Hepatocyte (in vitro differentiated cells): ENCODE results near the gene GLCCI1. TPM values are rescaled to one million over a fixed set of nuclear protein-coding genes. Genes with fewer than 3 reads are reported as not detected.

Source experiments
- DNase-seq: peaks from one replicate; pipeline ENCODE4 v3.0.0-alpha.2; 2016; ENCODE audit warnings: low spot score
- H2AFZ ChIP-seq: fragments of 200-600 bp; sonication (generic); 2 replicates; pipeline ENCODE4 v1.6.0; 2016; ENCODE audit warnings: antibody characterized with exemption, mild to moderate bottlenecking
- H3K27ac ChIP-seq: fragments of 200-600 bp; sonication (generic); 2 replicates; pipeline ENCODE4 v1.5.1; 2016; ENCODE audit warnings: mild to moderate bottlenecking
- H3K27me3 ChIP-seq: fragments of 200-600 bp; sonication (generic); 2 replicates; pipeline ENCODE4 v1.6.1; 2016
- H3K36me3 ChIP-seq: fragments of 200-600 bp; sonication (generic); replicated peaks from 2 replicates; pipeline ENCODE4 v1.5.1; 2016; ENCODE audit warnings: low read depth; ENCODE audit not compliant: insufficient read depth
- H3K4me1 ChIP-seq: fragments of 200-600 bp; sonication (generic); 2 replicates; pipeline ENCODE4 v1.5.1; 2016; ENCODE audit warnings: mild to moderate bottlenecking, moderate library complexity; ENCODE audit not compliant: insufficient read depth
- H3K4me2 ChIP-seq: fragments of 200-600 bp; sonication (generic); 2 replicates; pipeline ENCODE4 v1.6.0; 2016
- H3K4me3 ChIP-seq: fragments of 200-600 bp; sonication (generic); 2 replicates; pipeline ENCODE4 v1.5.1; 2016; ENCODE audit warnings: mild to moderate bottlenecking
- H3K79me2 ChIP-seq: fragments of 200-600 bp; sonication (generic); 2 replicates; pipeline ENCODE4 v1.6.0; 2017; ENCODE audit warnings: mild to moderate bottlenecking
- H3K9me2 ChIP-seq: fragments of 200-600 bp; sonication (generic); replicated peaks from 2 replicates; pipeline ENCODE4 v1.6.0; 2017; ENCODE audit warnings: mild to moderate bottlenecking; ENCODE audit not compliant: insufficient read depth
- H3K9me3 ChIP-seq: fragments of 200-600 bp; sonication (generic); 2 replicates; pipeline ENCODE4 v1.5.1; 2016; ENCODE audit warnings: low read depth, mild to moderate bottlenecking
- H4K20me1 ChIP-seq: fragments of 200-600 bp; sonication (generic); 2 replicates; pipeline ENCODE4 v1.6.0; 2016; ENCODE audit warnings: mild to moderate bottlenecking; ENCODE audit not compliant: insufficient read depth, poor library complexity, severe bottlenecking
- EZH2 ChIP-seq: fragments of 200-600 bp; sonication (generic); IDR thresholded peaks from 2 replicates; pipeline ENCODE4 v1.6.1; 2016; ENCODE audit warnings: antibody characterized with exemption, mild to moderate bottlenecking, borderline replicate concordance
- EZH2phosphoT487 ChIP-seq: fragments of 200-600 bp; sonication (generic); IDR thresholded peaks from one replicate; pipeline ENCODE4 v1.6.1; 2018; ENCODE audit warnings: antibody characterized with exemption, mild to moderate bottlenecking, low read depth, moderate library complexity; ENCODE audit not compliant: unreplicated experiment, severe bottlenecking
- WGBS: methylation state at CpG from one replicate; pipeline ENCODE4 v1.1.6; 2016; ENCODE audit warnings: low lambda C conversion rate; ENCODE audit errors: missing lambda C conversion rate; 5-methylcytosine and 5-hydroxymethylcytosine counted together
- polyA plus RNA-seq: library from polyadenylated mRNA; unstranded; fragments of >200 nt; fragmentation: Nextera tagmentation; extraction: Ambion mirVana; gene quantifications from 2 replicates; pipeline ENCODE4 v1.2.1, GENCODE V29; 2016
- total RNA-seq: library from RNA; depleted of rRNA; stranded (reverse); fragments of >200 nt; gene quantifications from 2 replicates; pipeline ENCODE4 v1.2.3, GENCODE V29; 2014
- TF ChIP-seq, protein P1 (sequence below): fragments of 200-600 bp; sonication (generic); IDR thresholded peaks from 2 replicates; pipeline ENCODE4 v1.5.1; 2016; ENCODE audit warnings: antibody characterized with exemption, mild to moderate bottlenecking; ENCODE audit not compliant: poor library complexity

The GLCCI1 gene
- total and polyA plus RNA-seq, 2 experiments from 2014 or later: 15.7 to 21.4 TPM

DNA sequence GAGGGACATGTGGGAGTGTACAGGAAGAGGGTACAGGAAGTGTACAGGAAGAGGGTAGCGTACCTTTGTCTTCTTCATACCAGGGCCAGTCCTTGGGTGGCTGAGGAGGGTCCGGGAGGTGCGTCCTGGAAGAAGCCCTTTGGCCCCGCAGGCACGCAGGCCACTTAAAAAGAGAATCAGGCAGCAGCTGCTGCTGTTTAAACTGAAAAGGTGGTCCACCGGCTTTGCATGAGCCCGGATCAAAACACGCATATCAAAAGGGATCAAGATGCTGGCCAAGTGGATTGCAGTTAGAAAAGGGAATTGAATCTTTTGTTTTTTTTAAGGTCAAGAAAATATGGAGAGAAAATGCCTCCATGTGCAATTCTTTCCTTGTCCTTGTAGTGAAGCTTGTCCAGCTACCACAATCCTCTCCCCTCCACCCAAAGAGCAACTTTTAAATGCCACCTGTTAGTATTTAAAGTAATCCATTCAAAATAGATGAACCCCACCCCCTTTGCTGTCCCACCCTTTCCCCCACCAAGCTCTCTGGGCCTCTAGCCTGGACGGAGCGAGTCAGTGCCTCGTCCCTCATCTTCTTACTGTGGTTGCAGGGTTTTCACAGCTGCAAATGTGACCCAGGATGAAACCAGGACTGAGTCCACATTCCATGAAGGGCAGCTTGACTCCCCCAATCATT, 142.8 kb downstream of the GLCCI1 start:
- 84% methylated on average over 11 of the region's 11 CpGs for WGBS
- H3K27me3 ChIP-seq: no peaks in the 10 kb centered on the region
- no peaks in the 10 kb centered on the region for H3K4me1 ChIP-seq
- no peak overlapping the region for H2AFZ ChIP-seq
- H3K4me3 ChIP-seq: no peak overlapping the region
- no peaks in the 10 kb centered on the region for H3K9me3 ChIP-seq
- no peaks in the 10 kb centered on the region for H3K36me3 ChIP-seq
- no peaks in the 10 kb centered on the region for H3K79me2 ChIP-seq
- TF ChIP-seq, protein P1, sequence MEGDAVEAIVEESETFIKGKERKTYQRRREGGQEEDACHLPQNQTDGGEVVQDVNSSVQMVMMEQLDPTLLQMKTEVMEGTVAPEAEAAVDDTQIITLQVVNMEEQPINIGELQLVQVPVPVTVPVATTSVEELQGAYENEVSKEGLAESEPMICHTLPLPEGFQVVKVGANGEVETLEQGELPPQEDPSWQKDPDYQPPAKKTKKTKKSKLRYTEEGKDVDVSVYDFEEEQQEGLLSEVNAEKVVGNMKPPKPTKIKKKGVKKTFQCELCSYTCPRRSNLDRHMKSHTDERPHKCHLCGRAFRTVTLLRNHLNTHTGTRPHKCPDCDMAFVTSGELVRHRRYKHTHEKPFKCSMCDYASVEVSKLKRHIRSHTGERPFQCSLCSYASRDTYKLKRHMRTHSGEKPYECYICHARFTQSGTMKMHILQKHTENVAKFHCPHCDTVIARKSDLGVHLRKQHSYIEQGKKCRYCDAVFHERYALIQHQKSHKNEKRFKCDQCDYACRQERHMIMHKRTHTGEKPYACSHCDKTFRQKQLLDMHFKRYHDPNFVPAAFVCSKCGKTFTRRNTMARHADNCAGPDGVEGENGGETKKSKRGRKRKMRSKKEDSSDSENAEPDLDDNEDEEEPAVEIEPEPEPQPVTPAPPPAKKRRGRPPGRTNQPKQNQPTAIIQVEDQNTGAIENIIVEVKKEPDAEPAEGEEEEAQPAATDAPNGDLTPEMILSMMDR: no peak
- no peak for TF ChIP-seq EZH2phosphoT487
- TF ChIP-seq EZH2: no peak
- H3K9me2 ChIP-seq: no peaks in the 10 kb centered on the region
- no peak for DNase-seq
- no peak overlapping the region for H3K4me2 ChIP-seq
- H4K20me1 ChIP-seq: no peaks in the 10 kb centered on the region
- H3K27ac ChIP-seq: no peak overlapping the region

DNA sequence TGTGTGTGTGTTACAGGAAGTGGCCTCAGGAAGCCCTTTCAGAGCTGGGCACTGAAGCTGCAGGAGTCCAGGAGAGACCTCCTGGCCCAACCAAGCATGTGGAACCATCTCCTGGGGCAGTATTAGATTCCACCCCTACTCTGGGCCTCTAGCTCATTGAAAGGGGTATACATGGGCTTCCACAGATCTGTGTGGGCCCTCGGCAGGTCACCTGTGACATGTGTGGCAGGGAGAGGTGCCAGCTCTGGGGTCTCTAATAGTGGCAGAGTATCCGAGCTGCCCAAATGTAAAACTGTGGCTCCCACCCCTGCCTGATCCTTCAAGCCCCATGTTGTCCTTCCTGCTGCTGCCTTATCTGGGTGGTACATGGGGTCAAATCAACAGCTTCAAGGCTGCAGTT, 144.1 kb downstream of the GLCCI1 start:
- H3K4me3 ChIP-seq: no peak overlapping the region
- no peak overlapping the region for H2AFZ ChIP-seq
- H3K36me3 ChIP-seq: no peaks in the 10 kb centered on the region
- TF ChIP-seq EZH2: no peak
- TF ChIP-seq EZH2phosphoT487: no peak
- TF ChIP-seq, protein P1: no peak
- no peaks in the 10 kb centered on the region for H3K9me2 ChIP-seq
- H3K79me2 ChIP-seq: no peaks in the 10 kb centered on the region
- H3K9me3 ChIP-seq: no peaks in the 10 kb centered on the region
- H3K4me1 ChIP-seq: no peaks in the 10 kb centered on the region
- DNase-seq: no peak
- H3K27me3 ChIP-seq: no peaks in the 10 kb centered on the region
- 90% methylated on average over 2 of the region's 2 CpGs for WGBS
- H4K20me1 ChIP-seq: no peaks in the 10 kb centered on the region
- no peak overlapping the region for H3K27ac ChIP-seq
- H3K4me2 ChIP-seq: no peak overlapping the region

DNA sequence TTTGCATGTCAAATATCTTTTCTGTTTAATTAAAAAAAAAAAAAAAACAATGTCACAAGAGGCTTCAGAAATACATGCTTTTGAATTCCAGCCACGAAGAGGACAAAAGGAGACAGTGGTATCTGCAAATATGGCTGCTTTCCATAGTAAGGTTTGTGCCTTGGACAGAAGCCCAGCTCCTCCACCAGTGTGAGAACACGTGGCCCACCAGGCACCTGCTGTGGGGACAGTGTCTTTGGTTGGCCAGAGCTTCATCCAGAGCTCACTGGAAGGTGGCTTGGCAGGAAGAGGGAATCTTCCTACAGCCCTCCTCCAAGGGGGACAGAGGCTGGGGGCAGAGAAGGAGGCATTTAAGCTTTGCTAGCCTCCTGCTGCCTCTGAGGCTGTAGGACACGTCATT, 144.6 kb downstream of the GLCCI1 start:
- WGBS: 90% methylated on average over 3 of the region's 3 CpGs
- H3K36me3 ChIP-seq: no peaks in the 10 kb centered on the region
- H3K4me1 ChIP-seq: no peaks in the 10 kb centered on the region
- DNase-seq: no peak
- TF ChIP-seq EZH2: no peak
- TF ChIP-seq, protein P1: no peak
- no peak for TF ChIP-seq EZH2phosphoT487
- no peak overlapping the region for H2AFZ ChIP-seq
- H3K4me2 ChIP-seq: no peak overlapping the region
- no peak overlapping the region for H3K27ac ChIP-seq
- no peaks in the 10 kb centered on the region for H3K9me2 ChIP-seq
- no peaks in the 10 kb centered on the region for H4K20me1 ChIP-seq
- no peak overlapping the region for H3K4me3 ChIP-seq
- no peaks in the 10 kb centered on the region for H3K79me2 ChIP-seq
- H3K27me3 ChIP-seq: no peaks in the 10 kb centered on the region
- no peaks in the 10 kb centered on the region for H3K9me3 ChIP-seq
